B cell (primary cell): ENCODE measurements around the gene PIM3. TPM values are rescaled to one million over a fixed set of nuclear protein-coding genes. Genes with fewer than 3 reads are reported as not detected.
A peak's percentile ranks its signal among the peaks of the same experiment; 100 is the strongest.

Source experiments
- ATAC-seq: fragments of 200-7000 bp; cut with Tn5 transposase; one replicate; pipeline ENCODE4 v1.10.0; 2021; ENCODE audit warnings: low read depth, mild to moderate bottlenecking, moderate number of reproducible peaks, moderate library complexity
- CTCF ChIA-PET: fragments of 350-600 bp; sonication (Branson Sonifier 250); formaldehyde crosslinking; loops from one replicate; lab custom pipeline; 2021; ENCODE audit warnings: antibody characterized with exemption, inconsistent platforms; lab: Charles Lee
- POLR2A ChIA-PET: fragments of 350-600 bp; sonication (Branson Sonifier 250); formaldehyde crosslinking; loops from one replicate; lab custom pipeline; 2021; ENCODE audit warnings: antibody characterized with exemption; lab: Charles Lee
- DNase-seq: peaks from one replicate; pipeline ENCODE4 v3.0.0; 2013
- H2AFZ ChIP-seq: 2 replicates; pipeline ENCODE4 v1.6.1; 2012; ENCODE audit warnings: mild to moderate bottlenecking, low read depth, low read length; ENCODE audit not compliant: insufficient read depth, poor library complexity, severe bottlenecking
- H3K27ac ChIP-seq, 2 donors: 1 replicate in 1 of 2; 2 replicates in 1 of 2; pipeline ENCODE4 v1.5.1; 2012 to 2013; ENCODE audit warnings: low read length in 2 of 2, mild to moderate bottlenecking in 2 of 2, moderate library complexity in 1 of 2
- H3K27me3 ChIP-seq, 4 experiments: fragments of 200-600 bp in 1 of 4; sonication (generic) in 1 of 4; replicated peaks in 1 of 4; 1 replicate in 2 of 4; 2 replicates in 2 of 4; pipeline versions ENCODE4 v1.6.1 to v1.7.0; 2013 to 2016; ENCODE audit warnings: low read length in 3 of 4, mild to moderate bottlenecking in 2 of 4, mixed read lengths in 1 of 4, moderate library complexity in 1 of 4; ENCODE audit not compliant: insufficient read depth in 4 of 4, control insufficient read depth in 3 of 4; ENCODE audit errors: control extremely low read depth in 1 of 4
- H3K36me3 ChIP-seq, 2 experiments: replicated peaks in 1 of 2; 1 replicate in 1 of 2; 2 replicates in 1 of 2; pipeline versions ENCODE4 v1.6.1 to v1.7.1; 2013; ENCODE audit warnings: low read length in 1 of 2; ENCODE audit not compliant: insufficient read depth in 2 of 2, control insufficient read depth in 1 of 2; ENCODE audit errors: control extremely low read depth in 1 of 2, extremely low read depth in 1 of 2
- H3K4me1 ChIP-seq, 2 donors: fragments of 200-600 bp in 1 of 2; sonication (generic) in 1 of 2; 1 replicate in 1 of 2; 2 replicates in 1 of 2; pipeline versions ENCODE4 v1.5.1 to v1.6.1; 2013 to 2017; ENCODE audit warnings: low read length in 2 of 2; ENCODE audit not compliant: control insufficient read depth in 2 of 2, insufficient read depth in 2 of 2
- H3K4me2 ChIP-seq: replicated peaks from 2 replicates; pipeline ENCODE3; 2012; ENCODE audit warnings: mild to moderate bottlenecking, low read depth, low read length; ENCODE audit not compliant: poor library complexity, severe bottlenecking
- H3K4me3 ChIP-seq, 5 experiments: fragments of 200-600 bp in 1 of 5; sonication (generic) in 1 of 5; 1 replicate in 3 of 5; 2 replicates in 2 of 5; pipeline versions ENCODE4 v1.5.1 to v1.7.0; 2011 to 2016; ENCODE audit warnings: low read length in 4 of 5, mild to moderate bottlenecking in 4 of 5, low read depth in 2 of 5, control low read depth in 1 of 5, moderate library complexity in 1 of 5; ENCODE audit not compliant: insufficient read depth in 1 of 5; ENCODE audit errors: control extremely low read depth in 1 of 5, extremely low read depth in 1 of 5
- H3K79me2 ChIP-seq: fragments of 200-600 bp; sonication (generic); one replicate; pipeline ENCODE4 v1.6.0; 2016; ENCODE audit warnings: low read length; ENCODE audit not compliant: control insufficient read depth, insufficient read depth
- H3K9ac ChIP-seq: fragments of 200-600 bp; sonication (generic); 2 replicates; pipeline ENCODE4 v1.6.1; 2017; ENCODE audit warnings: mild to moderate bottlenecking, low read length, moderate library complexity
- H3K9me3 ChIP-seq, 3 donors: one replicate each; pipeline versions ENCODE4 v1.6.1 to v1.7.1; 2013; ENCODE audit warnings: low read length in 2 of 3; ENCODE audit not compliant: control insufficient read depth in 2 of 3, insufficient read depth in 1 of 3; ENCODE audit errors: control extremely low read depth in 1 of 3
- H4K20me1 ChIP-seq: 2 replicates; pipeline ENCODE4 v1.6.0; 2012; ENCODE audit warnings: mild to moderate bottlenecking, low read length; ENCODE audit not compliant: insufficient read depth, control insufficient read depth, poor library complexity, severe bottlenecking
- H3K27ac Mint-ChIP-seq: one replicate; pipeline ENCODE4 v1.8.0; 2021; ENCODE audit warnings: mixed read lengths
- H3K27me3 Mint-ChIP-seq: one replicate; pipeline ENCODE4 v1.8.0; 2021; ENCODE audit warnings: mixed read lengths
- H3K4me1 Mint-ChIP-seq: one replicate; pipeline ENCODE4 v1.8.0; 2021; ENCODE audit warnings: mixed read lengths
- H3K4me3 Mint-ChIP-seq: one replicate; pipeline ENCODE4 v1.8.0; 2021; ENCODE audit warnings: mixed read lengths
- H3K9me3 Mint-ChIP-seq: one replicate; pipeline ENCODE4 v1.8.0; 2022; ENCODE audit warnings: mixed read lengths; ENCODE audit not compliant: insufficient read depth
- EZH2 ChIP-seq: IDR thresholded peaks from 2 replicates; pipeline ENCODE4 v1.6.1; 2012; ENCODE audit warnings: borderline replicate concordance, low read depth, mild to moderate bottlenecking, moderate library complexity, low read length; ENCODE audit not compliant: insufficient read depth, poor library complexity, severe bottlenecking
- WGBS: methylation state at CpG from one replicate; pipeline ENCODE4 v1.1.5; 2013; ENCODE audit warnings: missing lambda C conversion rate; ENCODE audit not compliant: insufficient coverage; 5-methylcytosine and 5-hydroxymethylcytosine counted together
- intact Hi-C: fragments of 100-400 bp; cut with micrococcal nuclease; formaldehyde crosslinking; loops from one replicate; pipeline ENCODE4 v1.10.0; 2022
- polyA plus RNA-seq: library from polyadenylated mRNA; depleted of rRNA; stranded (reverse); fragments of >200 nt; gene quantifications from 2 replicates; pipeline ENCODE4 v1.2.3, GENCODE V29; 2012
- total RNA-seq, 2 donors: library from RNA; stranded (reverse); fragments of 120-200 nt in 1 of 2; gene quantifications; 1 replicate in 1 of 2; 2 replicates in 1 of 2; pipeline versions ENCODE4 v1.2.3 to v1.2.4, GENCODE V29; 2013 to 2022
- TF ChIP-seq, protein P1 (sequence below): fragments of 200-600 bp; IDR thresholded peaks from one replicate; pipeline ENCODE4 v1.8.0; 2022; ENCODE audit warnings: antibody characterized with exemption, mild to moderate bottlenecking

The PIM3 gene
- total and polyA plus RNA-seq, 2 donors (not counting 1 experiment from before 2014, with no cell fraction given): 74.6 to 128 TPM

DNA sequence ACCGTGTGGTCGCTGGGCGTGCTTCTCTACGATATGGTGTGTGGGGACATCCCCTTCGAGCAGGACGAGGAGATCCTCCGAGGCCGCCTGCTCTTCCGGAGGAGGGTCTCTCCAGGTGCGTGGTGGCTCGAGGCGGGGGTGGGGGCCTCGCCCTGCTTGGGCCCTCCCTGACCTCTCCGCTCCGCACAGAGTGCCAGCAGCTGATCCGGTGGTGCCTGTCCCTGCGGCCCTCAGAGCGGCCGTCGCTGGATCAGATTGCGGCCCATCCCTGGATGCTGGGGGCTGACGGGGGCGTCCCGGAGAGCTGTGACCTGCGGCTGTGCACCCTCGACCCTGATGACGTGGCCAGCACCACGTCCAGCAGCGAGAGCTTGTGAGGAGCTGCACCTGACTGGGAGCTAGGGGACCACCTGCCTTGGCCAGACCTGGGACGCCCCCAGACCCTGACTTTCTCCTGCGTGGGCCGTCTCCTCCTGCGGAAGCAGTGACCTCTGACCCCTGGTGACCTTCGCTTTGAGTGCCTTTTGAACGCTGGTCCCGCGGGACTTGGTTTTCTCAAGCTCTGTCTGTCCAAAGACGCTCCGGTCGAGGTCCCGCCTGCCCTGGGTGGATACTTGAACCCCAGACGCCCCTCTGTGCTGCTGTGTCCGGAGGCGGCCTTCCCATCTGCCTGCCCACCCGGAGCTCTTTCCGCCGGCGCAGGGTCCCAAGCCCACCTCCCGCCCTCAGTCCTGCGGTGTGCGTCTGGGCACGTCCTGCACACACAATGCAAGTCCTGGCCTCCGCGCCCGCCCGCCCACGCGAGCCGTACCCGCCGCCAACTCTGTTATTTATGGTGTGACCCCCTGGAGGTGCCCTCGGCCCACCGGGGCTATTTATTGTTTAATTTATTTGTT is 2.4 kb downstream of the PIM3 start:
- peak overlapping the region; percentile 91 for H3K27ac Mint-ChIP-seq
- H2AFZ ChIP-seq: no peak overlapping the region
- peak; percentile 41 for DNase-seq

More for the DNA sequence above, 2.4 kb downstream of the PIM3 start:
- peaks cover 70% of the 10 kb centered on the region for H4K20me1 ChIP-seq
- peak overlapping the region; percentile 91 for H3K4me3 Mint-ChIP-seq
- no peaks in the 10 kb centered on the region for H3K9me3 ChIP-seq
- H3K27me3 Mint-ChIP-seq: no peaks in the 10 kb centered on the region
- peaks cover 44 to 61% of the 10 kb centered on the region in 2 donors for H3K4me1 ChIP-seq
- peak overlapping the region in 4 of 5 experiments; percentile 26 to 88 (median 77) for H3K4me3 ChIP-seq
- ChIA-PET POLR2A (interaction anchor here (0.6 to 5.7 kb wide), 15 partner anchors 8 to 230 kb away, joined by 3 to 94 read pairs (median 6); no protein-coding TSS in a partner anchor), CTCF (interaction anchor here (0.5 to 5.9 kb wide), 10 partner anchors 8 to 68 kb away, joined by 3 to 60 read pairs (median 4); no protein-coding TSS in a partner anchor)
- H3K4me2 ChIP-seq: peak overlapping the region; percentile 100
- no peaks in the 10 kb centered on the region for H3K9me3 Mint-ChIP-seq
- peaks cover 62% of the 10 kb centered on the region for H3K4me1 Mint-ChIP-seq
- WGBS: 71% methylated on average over 55 of the region's 63 CpGs
- peak overlapping the region; percentile 86 for H3K9ac ChIP-seq
- peak overlapping the region; percentile 53 to 94 for H3K27ac ChIP-seq
- H3K27me3 ChIP-seq: no peaks in the 10 kb centered on the region
- intact Hi-C loops: no loop called here
- no peak for ATAC-seq
- peaks cover 0 to 30% of the 10 kb centered on the region in 2 experiments for H3K36me3 ChIP-seq
- peaks cover 27% of the 10 kb centered on the region for H3K79me2 ChIP-seq
- no peak for TF ChIP-seq EZH2
- TF ChIP-seq, protein P1, sequence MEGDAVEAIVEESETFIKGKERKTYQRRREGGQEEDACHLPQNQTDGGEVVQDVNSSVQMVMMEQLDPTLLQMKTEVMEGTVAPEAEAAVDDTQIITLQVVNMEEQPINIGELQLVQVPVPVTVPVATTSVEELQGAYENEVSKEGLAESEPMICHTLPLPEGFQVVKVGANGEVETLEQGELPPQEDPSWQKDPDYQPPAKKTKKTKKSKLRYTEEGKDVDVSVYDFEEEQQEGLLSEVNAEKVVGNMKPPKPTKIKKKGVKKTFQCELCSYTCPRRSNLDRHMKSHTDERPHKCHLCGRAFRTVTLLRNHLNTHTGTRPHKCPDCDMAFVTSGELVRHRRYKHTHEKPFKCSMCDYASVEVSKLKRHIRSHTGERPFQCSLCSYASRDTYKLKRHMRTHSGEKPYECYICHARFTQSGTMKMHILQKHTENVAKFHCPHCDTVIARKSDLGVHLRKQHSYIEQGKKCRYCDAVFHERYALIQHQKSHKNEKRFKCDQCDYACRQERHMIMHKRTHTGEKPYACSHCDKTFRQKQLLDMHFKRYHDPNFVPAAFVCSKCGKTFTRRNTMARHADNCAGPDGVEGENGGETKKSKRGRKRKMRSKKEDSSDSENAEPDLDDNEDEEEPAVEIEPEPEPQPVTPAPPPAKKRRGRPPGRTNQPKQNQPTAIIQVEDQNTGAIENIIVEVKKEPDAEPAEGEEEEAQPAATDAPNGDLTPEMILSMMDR: no peak
